Cardiac fibroblast (primary cell): ENCODE measurements around the gene SST.

Source experiments
- DNase-seq, 2 donors: peaks; one replicate each; pipeline versions ENCODE4 v3.0.0 to v3.0.0-alpha.2; 2010; ENCODE audit warnings: low read depth in 2 of 2
- H3K4me3 ChIP-seq, 2 donors: replicated peaks in 1 of 2; 1 replicate in 1 of 2; 2 replicates in 1 of 2; pipeline ENCODE4 v1.5.1; 2011; ENCODE audit warnings: low read depth in 2 of 2, low read length in 2 of 2, mild to moderate bottlenecking in 2 of 2, moderate library complexity in 1 of 2
- TF ChIP-seq, protein P1 (sequence below): IDR thresholded peaks from one replicate; pipeline ENCODE4 v1.5.1; 2011; ENCODE audit warnings: low read depth, mild to moderate bottlenecking, low read length, inconsistent platforms

The SST gene

DNA sequence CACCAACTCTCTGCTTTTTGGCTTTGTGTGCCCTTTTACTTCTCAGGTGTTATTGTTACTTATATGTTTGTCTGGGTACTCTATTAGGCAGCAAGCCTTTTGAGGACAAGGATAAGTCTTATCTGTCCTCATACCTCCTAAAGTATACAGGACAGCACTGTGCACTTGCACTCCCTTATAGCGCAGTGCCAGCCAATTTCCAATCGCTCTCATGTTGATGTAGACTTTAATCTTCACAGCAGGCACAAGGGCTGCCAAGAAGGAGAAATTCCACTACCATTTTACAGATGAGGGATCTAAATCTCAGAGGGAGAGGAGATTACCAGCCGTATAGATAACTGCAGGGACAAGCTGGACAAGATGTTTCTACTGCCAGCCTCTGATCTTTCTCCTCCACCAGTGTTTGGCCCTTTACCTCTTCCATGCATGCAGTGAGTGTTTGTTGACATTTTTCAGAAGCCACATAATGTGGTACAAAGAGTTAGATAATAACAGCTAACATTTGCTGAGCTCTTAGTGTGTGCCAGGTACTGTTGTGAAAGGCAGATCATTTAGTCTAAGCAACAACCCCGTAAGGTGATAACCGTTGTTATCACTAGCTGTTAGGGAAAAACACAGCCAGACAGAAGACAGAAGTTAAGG lies 30.1 kb downstream of the SST start:
- no peak overlapping the region for H3K4me3 ChIP-seq
- TF ChIP-seq, protein P1, sequence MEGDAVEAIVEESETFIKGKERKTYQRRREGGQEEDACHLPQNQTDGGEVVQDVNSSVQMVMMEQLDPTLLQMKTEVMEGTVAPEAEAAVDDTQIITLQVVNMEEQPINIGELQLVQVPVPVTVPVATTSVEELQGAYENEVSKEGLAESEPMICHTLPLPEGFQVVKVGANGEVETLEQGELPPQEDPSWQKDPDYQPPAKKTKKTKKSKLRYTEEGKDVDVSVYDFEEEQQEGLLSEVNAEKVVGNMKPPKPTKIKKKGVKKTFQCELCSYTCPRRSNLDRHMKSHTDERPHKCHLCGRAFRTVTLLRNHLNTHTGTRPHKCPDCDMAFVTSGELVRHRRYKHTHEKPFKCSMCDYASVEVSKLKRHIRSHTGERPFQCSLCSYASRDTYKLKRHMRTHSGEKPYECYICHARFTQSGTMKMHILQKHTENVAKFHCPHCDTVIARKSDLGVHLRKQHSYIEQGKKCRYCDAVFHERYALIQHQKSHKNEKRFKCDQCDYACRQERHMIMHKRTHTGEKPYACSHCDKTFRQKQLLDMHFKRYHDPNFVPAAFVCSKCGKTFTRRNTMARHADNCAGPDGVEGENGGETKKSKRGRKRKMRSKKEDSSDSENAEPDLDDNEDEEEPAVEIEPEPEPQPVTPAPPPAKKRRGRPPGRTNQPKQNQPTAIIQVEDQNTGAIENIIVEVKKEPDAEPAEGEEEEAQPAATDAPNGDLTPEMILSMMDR, result no peak
- no peak for DNase-seq

DNA sequence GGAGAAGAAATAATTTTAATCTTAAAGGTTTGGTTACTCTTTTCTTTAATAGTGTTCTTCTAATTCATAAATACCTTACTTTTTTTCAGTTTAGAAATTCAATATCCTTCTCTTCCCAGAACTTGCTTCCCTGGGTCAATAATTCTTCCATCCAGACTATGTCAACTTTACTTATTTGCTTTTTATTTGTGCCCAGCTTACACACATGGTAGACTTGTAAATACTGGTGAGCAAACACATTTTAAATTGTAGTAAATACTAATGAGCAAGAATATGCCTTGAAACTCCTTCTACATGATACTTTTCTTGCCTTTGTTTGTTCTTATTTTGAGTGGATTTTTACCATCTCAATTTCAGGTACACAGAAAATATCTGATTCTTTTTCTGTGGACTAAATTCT lies 33.7 kb downstream of the SST start:
- DNase-seq, result no peak
- no peak overlapping the region for H3K4me3 ChIP-seq
- TF ChIP-seq, protein P1, result no peak

DNA sequence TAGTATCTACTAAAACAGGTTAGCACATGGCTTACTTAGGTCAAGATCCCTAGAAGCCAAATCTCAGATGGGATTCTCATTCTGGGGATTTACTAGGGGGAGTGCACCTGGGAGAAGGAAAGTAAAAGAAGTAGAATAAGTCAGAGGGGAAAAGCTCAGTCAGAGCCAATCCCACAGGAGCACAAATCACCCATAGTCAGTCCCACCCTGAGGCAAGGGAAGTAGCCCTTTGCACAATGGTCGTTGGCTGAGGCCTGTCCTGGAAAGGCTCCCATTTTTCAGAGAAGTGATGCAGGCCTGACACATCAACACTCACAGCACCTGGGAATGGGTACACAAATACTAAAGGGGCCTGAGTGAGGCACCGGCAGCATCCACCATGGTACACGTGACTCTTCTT lies 39.8 kb downstream of the SST start:
- no peak overlapping the region for H3K4me3 ChIP-seq
- TF ChIP-seq, protein P1, result no peak
- no peak for DNase-seq

DNA sequence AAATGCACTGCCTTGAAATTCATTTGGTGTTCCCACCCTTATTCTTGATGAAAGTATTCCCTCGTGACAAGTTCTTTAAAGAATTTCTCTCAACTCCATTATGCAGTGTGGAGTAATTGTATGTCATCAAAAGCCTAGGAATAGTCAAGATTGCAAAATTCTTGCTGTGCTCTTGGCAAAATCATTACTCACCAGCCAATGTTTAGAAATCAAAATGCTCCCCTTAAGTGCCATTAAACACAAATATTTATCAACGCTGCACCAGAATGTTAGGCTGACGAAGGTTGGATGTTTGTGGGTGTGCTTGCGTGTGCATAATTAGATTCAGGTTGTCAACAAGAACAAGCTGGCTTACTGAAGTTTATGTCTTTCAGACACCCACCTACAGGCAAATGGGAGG lies 40.5 kb downstream of the SST start:
- DNase-seq, result peak in 1 of 2 donors; percentile 14
- TF ChIP-seq, protein P1, result no peak
- no peak overlapping the region for H3K4me3 ChIP-seq

DNA sequence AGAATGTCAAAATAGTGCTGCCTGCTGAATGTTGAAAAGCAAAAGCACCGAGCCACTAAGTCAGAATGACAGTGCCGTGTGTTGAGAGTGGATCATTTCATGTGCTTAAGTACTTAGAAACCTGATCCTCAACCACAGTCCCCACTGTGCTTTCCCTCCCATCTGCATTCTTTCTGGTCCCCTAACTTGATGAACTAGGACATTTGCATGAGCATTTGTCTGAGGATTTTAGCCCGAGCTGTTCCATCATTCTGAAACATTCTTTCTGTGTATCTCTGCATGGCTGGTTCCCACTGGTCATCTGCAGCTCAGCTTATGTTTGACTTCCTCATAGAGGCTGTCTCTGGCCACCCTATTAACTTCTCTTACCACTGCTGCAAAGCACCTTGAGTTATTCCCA lies 42.0 kb downstream of the SST start:
- DNase-seq, result no peak
- TF ChIP-seq, protein P1, result no peak
- no peak overlapping the region for H3K4me3 ChIP-seq

DNA sequence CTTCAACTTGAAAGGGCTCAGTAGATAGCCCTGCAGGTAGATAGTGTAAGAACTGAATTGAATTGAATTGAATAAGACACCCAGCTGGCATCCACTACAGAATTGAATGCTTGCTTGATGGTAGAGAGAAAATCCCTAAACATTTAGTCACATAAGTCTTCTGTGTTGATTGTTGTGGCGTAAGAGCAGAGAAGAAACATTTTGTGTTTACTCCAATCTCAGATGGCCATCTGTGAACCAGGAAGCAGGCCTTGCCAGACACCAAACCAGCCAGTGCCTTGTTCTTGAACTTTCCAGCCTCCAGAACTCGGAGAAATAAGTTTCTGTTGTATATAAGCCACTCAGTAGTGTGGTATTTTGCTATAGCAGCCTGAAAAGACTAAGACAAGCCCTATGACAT lies 43.6 kb downstream of the SST start:
- TF ChIP-seq, protein P1, result no peak
- DNase-seq, result no peak
- H3K4me3 ChIP-seq, result no peak overlapping the region

DNA sequence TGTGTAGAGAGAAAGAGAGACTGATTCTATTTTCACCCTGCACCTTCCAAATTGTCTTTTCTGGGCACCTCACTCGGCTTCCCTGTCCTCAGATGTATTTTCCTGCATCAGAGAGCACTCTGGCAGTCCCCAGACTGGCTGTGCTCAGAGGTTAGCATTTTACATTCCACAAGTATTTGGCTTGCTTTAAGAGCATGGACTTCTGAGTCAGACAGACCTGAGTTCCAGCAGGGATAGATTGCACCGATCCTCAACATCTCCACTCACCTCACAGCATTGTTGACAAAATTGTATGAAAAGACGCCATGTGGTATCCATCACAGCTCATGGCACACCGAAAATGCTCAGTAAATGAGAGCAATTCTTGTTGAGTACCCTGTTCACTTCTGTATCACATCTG lies 45.6 kb downstream of the SST start:
- DNase-seq, result no peak
- H3K4me3 ChIP-seq, result no peak overlapping the region
- TF ChIP-seq, protein P1, result no peak
